ENCODE results near the gene PRSS1. TPM values are rescaled to one million over a fixed set of nuclear protein-coding genes. Genes with fewer than 3 reads are reported as not detected.

PRSS1 gene
- total RNA-seq, 1 donor, result not detected

DNA sequence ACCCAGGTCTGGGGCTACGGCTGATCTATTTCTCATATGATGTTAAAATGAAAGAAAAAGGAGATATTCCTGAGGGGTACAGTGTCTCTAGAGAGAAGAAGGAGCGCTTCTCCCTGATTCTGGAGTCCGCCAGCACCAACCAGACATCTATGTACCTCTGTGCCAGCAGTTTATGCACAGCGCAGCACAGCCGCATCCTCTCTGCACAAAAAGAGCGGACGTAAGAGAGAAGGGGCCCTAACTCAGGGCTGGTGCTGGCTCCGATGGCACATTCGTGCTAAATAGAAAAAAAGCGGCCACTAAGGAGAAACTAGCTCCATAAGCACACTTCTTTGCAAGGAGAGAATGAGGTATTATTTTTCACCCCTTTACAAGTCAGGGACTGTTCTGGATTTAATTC lies 28.3 kb upstream of the PRSS1 start:
- Histone ChIP-seq H3K27ac (ENCODE audit: low read depth, low read length) (no peak overlapping the region), H3K27me3 (ENCODE audit: insufficient read depth, low read length) (peaks cover 11% of the 10 kb centered on the region), H2AFZ (ENCODE audit: low read length) (no peak overlapping the region), H4K20me1 (ENCODE audit: insufficient read depth, low read length) (no peaks in the 10 kb centered on the region), H3K36me3 (ENCODE audit: insufficient read depth, low read length) (no peaks in the 10 kb centered on the region), H3K4me1 (ENCODE audit: insufficient read depth, low read length) (no peaks in the 10 kb centered on the region), H3K79me2 (ENCODE audit: insufficient read depth, low read length) (no peaks in the 10 kb centered on the region), H3K9me3 (ENCODE audit: low read depth, low read length) (no peaks in the 10 kb centered on the region), H3K4me2 (ENCODE audit: insufficient read depth, low read length) (no peak overlapping the region), H3K4me3 (ENCODE audit: insufficient read depth, low read length) (no peak overlapping the region)
- no peak for DNase-seq (ENCODE audit: insufficient read length, low spot score, missing footprints)
- TF ChIP-seq, protein P1, sequence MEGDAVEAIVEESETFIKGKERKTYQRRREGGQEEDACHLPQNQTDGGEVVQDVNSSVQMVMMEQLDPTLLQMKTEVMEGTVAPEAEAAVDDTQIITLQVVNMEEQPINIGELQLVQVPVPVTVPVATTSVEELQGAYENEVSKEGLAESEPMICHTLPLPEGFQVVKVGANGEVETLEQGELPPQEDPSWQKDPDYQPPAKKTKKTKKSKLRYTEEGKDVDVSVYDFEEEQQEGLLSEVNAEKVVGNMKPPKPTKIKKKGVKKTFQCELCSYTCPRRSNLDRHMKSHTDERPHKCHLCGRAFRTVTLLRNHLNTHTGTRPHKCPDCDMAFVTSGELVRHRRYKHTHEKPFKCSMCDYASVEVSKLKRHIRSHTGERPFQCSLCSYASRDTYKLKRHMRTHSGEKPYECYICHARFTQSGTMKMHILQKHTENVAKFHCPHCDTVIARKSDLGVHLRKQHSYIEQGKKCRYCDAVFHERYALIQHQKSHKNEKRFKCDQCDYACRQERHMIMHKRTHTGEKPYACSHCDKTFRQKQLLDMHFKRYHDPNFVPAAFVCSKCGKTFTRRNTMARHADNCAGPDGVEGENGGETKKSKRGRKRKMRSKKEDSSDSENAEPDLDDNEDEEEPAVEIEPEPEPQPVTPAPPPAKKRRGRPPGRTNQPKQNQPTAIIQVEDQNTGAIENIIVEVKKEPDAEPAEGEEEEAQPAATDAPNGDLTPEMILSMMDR (IDR thresholded peaks at IDR 0.05; ENCODE audit: extremely low read depth, low read depth, low read length), result no peak

DNA sequence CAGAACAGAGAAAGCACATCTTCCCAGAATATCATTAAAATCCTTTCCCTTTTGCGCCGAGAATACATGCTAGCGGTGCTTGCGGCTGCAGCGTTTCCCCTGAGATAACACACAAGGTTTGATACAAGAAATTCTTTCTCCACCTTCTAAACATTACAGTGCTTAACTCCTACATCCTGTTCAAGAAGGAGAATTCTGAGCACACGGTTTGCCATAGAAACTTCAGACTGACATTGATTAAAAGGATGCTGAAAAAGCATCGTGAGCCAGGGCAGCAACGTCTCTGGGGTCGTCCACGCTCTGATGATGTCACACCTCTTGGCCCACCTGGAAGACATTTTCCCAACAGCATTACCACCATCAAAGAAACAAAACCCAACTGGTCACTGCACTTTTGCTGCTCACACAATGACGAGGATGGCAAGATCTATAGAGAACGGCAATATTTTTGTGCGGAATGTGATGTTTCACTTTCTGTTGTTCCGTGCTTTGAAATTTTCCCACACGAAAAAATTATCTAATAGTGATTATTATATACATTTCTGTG lies 27.0 kb upstream of the PRSS1 start:
- Histone ChIP-seq H3K4me3 (ENCODE audit: insufficient read depth, low read length) (no peak overlapping the region), H3K4me1 (ENCODE audit: insufficient read depth, low read length) (no peaks in the 10 kb centered on the region), H3K4me2 (ENCODE audit: insufficient read depth, low read length) (no peak overlapping the region), H3K36me3 (ENCODE audit: insufficient read depth, low read length) (no peaks in the 10 kb centered on the region), H2AFZ (ENCODE audit: low read length) (no peak overlapping the region), H3K79me2 (ENCODE audit: insufficient read depth, low read length) (no peaks in the 10 kb centered on the region), H3K27ac (ENCODE audit: low read depth, low read length) (no peak overlapping the region), H3K9me3 (ENCODE audit: low read depth, low read length) (no peaks in the 10 kb centered on the region), H3K27me3 (ENCODE audit: insufficient read depth, low read length) (peaks cover 11% of the 10 kb centered on the region), H4K20me1 (ENCODE audit: insufficient read depth, low read length) (no peaks in the 10 kb centered on the region)
- peak; percentile 35 for DNase-seq (ENCODE audit: insufficient read length, low spot score, missing footprints)
- TF ChIP-seq, protein P1 (IDR thresholded peaks at IDR 0.05; ENCODE audit: extremely low read depth, low read depth, low read length), result no peak

GRCh38 chr7:142733271-142733670 lies 16.0 kb upstream of the PRSS1 start:
- H4K20me1 ChIP-seq (ENCODE audit: insufficient read depth, low read length), result no peaks in the 10 kb centered on the region
- no peak overlapping the region for H3K4me3 ChIP-seq (ENCODE audit: insufficient read depth, low read length)
- H3K79me2 ChIP-seq (ENCODE audit: insufficient read depth, low read length), result no peaks in the 10 kb centered on the region
- H2AFZ ChIP-seq (ENCODE audit: low read length), result no peak overlapping the region
- H3K4me2 ChIP-seq (ENCODE audit: insufficient read depth, low read length), result no peak overlapping the region
- H3K36me3 ChIP-seq (ENCODE audit: insufficient read depth, low read length), result no peaks in the 10 kb centered on the region
- H3K9me3 ChIP-seq (ENCODE audit: low read depth, low read length), result no peaks in the 10 kb centered on the region
- H3K4me1 ChIP-seq (ENCODE audit: insufficient read depth, low read length), result no peaks in the 10 kb centered on the region
- TF ChIP-seq, protein P1 (IDR thresholded peaks at IDR 0.05; ENCODE audit: extremely low read depth, low read depth, low read length), result no peak
- no peak overlapping the region for H3K27ac ChIP-seq (ENCODE audit: low read depth, low read length)
- H3K27me3 ChIP-seq (ENCODE audit: insufficient read depth, low read length), result no peaks in the 10 kb centered on the region
- no peak for DNase-seq (ENCODE audit: insufficient read length, low spot score, missing footprints)

GRCh38 chr7:142739923-142740492 lies 9.3 kb upstream of the PRSS1 start:
- no peaks in the 10 kb centered on the region for H3K79me2 ChIP-seq (ENCODE audit: insufficient read depth, low read length)
- DNase-seq (ENCODE audit: insufficient read length, low spot score, missing footprints), result no peak
- no peak overlapping the region for H3K4me3 ChIP-seq (ENCODE audit: insufficient read depth, low read length)
- TF ChIP-seq, protein P1 (IDR thresholded peaks at IDR 0.05; ENCODE audit: extremely low read depth, low read depth, low read length), result no peak
- peaks cover 3% of the 10 kb centered on the region for H3K27me3 ChIP-seq (ENCODE audit: insufficient read depth, low read length)
- H3K36me3 ChIP-seq (ENCODE audit: insufficient read depth, low read length), result no peaks in the 10 kb centered on the region
- no peaks in the 10 kb centered on the region for H4K20me1 ChIP-seq (ENCODE audit: insufficient read depth, low read length)
- no peaks in the 10 kb centered on the region for H3K9me3 ChIP-seq (ENCODE audit: low read depth, low read length)
- no peaks in the 10 kb centered on the region for H3K4me1 ChIP-seq (ENCODE audit: insufficient read depth, low read length)
- no peak overlapping the region for H3K27ac ChIP-seq (ENCODE audit: low read depth, low read length)
- H2AFZ ChIP-seq (ENCODE audit: low read length), result no peak overlapping the region
- H3K4me2 ChIP-seq (ENCODE audit: insufficient read depth, low read length), result no peak overlapping the region

Measured in osteoblast (primary cell).